Activated CD8-positive, alpha-beta memory T cell treated with anti-CD3 and anti-CD28 coated beads, Interleukin-2, amount 50 U/mL, for 1 hour (primary cell): ENCODE measurements around the gene PHETA2.
"Not testable (repeated sequence)": the region's sequence is repeated elsewhere in the genome, so short reads cannot be mapped to it uniquely, and the experiment has no call there.

Source experiments
- DNase-seq: peaks from one replicate; pipeline ENCODE4 v3.0.0-alpha.2; 2020; ENCODE audit errors: extremely low read depth

PHETA2 gene

GRCh38 chr22:42104332-42104860 lies 30.3 kb downstream of the PHETA2 start:
- not testable (repeated sequence) for DNase-seq

- DNase-seq, result no peak
These were observed 34.8 kb downstream of the PHETA2 start for GRCh38 chr22:42108848-42109247.

GRCh38 chr22:42111798-42112197 lies 37.8 kb downstream of the PHETA2 start:
- no peak for DNase-seq

GRCh38 chr22:42112793-42113192 lies 38.7 kb downstream of the PHETA2 start:
- not testable (repeated sequence) for DNase-seq

- DNase-seq, result no peak
These were observed 40.7 kb downstream of the PHETA2 start for GRCh38 chr22:42114721-42115120.

- not testable (repeated sequence) for DNase-seq
These were observed 41.4 kb downstream of the PHETA2 start for GRCh38 chr22:42115420-42115830.

GRCh38 chr22:42116848-42117424 lies 42.9 kb downstream of the PHETA2 start:
- DNase-seq, result no peak

GRCh38 chr22:42120231-42121021 lies 46.4 kb downstream of the PHETA2 start:
- peak; percentile 9 for DNase-seq

- DNase-seq, result not testable (repeated sequence)
These were observed 49.5 kb downstream of the PHETA2 start for GRCh38 chr22:42123529-42123928.

- DNase-seq, result no peak
These were observed 53.6 kb downstream of the PHETA2 start for GRCh38 chr22:42127606-42128005.

GRCh38 chr22:42128007-42128406 lies 54.0 kb downstream of the PHETA2 start:
- not testable (repeated sequence) for DNase-seq
